BLaER1 (cell line): ENCODE results near the gene OLA1.
"Not testable (repeated sequence)": the region's sequence is repeated elsewhere in the genome, so short reads cannot be mapped to it uniquely, and the experiment has no call there.

Experiments used
- H3K27ac ChIP-seq: shearing (Covaris generic); formaldehyde crosslinking; 2 replicates; pipeline ENCODE4 v1.8.1; 2022
- H3K27me3 ChIP-seq: shearing (Covaris generic); formaldehyde crosslinking; 2 replicates; pipeline ENCODE4 v1.8.1; 2022
- H3K36me3 ChIP-seq: shearing (Covaris generic); formaldehyde crosslinking; 2 replicates; pipeline ENCODE4 v1.8.1; 2022
- H3K4me1 ChIP-seq: shearing (Covaris generic); formaldehyde crosslinking; 2 replicates; pipeline ENCODE4 v1.8.1; 2022
- H3K4me2 ChIP-seq: shearing (Covaris generic); formaldehyde crosslinking; 2 replicates; pipeline ENCODE4 v1.8.1; 2022
- H3K4me3 ChIP-seq: shearing (Covaris generic); formaldehyde crosslinking; 2 replicates; pipeline ENCODE4 v1.8.1; 2022
- H3K9ac ChIP-seq: shearing (Covaris generic); formaldehyde crosslinking; 2 replicates; pipeline ENCODE4 v1.8.1; 2022
- H3K9me3 ChIP-seq: shearing (Covaris generic); formaldehyde crosslinking; 2 replicates; pipeline ENCODE4 v1.8.1; 2022
- H4K20me1 ChIP-seq: shearing (Covaris generic); formaldehyde crosslinking; 2 replicates; pipeline ENCODE4 v1.8.1; 2022
- Cebpa-rat ChIP-seq: shearing (Covaris generic); IDR thresholded peaks from 2 replicates; pipeline ENCODE4 v1.8.1; 2022

Gene OLA1

DNA sequence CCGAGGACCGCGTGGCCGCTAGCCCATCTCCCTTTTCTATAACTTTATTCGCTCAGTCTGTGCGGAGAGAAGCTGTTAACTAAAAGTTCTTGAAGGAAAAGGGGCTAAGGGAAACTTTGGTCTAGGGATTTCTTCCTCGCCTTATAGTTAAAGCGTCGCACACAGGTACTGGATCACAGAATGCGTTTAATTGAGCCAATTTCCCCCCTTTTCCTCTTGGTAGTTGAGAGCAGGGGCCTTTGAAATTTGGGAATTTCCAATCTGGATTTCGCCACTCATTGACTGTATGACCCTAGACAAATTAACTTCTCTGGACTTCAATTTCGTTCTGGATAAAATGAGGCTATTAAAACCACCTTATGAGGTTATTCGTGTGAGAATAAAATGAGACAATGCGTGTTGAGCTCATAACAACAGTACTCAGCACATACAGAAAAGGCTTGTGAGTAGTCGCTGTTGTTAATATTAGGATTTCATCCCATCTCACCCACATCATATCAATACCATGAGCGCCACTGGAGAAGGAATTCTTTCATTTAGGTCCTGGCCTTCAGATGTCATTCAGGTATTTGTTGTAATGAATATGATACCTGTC is 763 bp upstream of the OLA1 start:
- Histone ChIP-seq H3K9me3 (no peaks in the 10 kb centered on the region), H3K9ac (peak overlapping the region; percentile 94), H3K4me1 (peaks cover 19% of the 10 kb centered on the region), H3K36me3 (peaks cover 23% of the 10 kb centered on the region), H3K4me3 (peak overlapping the region; percentile 93), H3K27me3 (no peaks in the 10 kb centered on the region), H4K20me1 (peaks cover 34% of the 10 kb centered on the region), H3K4me2 (peak overlapping the region; percentile 87), H3K27ac (peak overlapping the region; percentile 93)
- TF ChIP-seq Cebpa-rat = no peak

GRCh38 chr2:174247474-174248186 is 702 bp downstream of the OLA1 start:
- H3K4me2 ChIP-seq = peak overlapping the region; percentile 88
- H3K27me3 ChIP-seq = no peaks in the 10 kb centered on the region
- peak overlapping the region; percentile 94 for H3K9ac ChIP-seq
- no peaks in the 10 kb centered on the region for H3K9me3 ChIP-seq
- H3K27ac ChIP-seq = peak overlapping the region; percentile 93
- peak overlapping the region; percentile 93 for H3K4me3 ChIP-seq
- peaks cover 38% of the 10 kb centered on the region for H3K36me3 ChIP-seq
- H4K20me1 ChIP-seq = peaks cover 48% of the 10 kb centered on the region
- TF ChIP-seq Cebpa-rat = no peak
- H3K4me1 ChIP-seq = peaks cover 19% of the 10 kb centered on the region

GRCh38 chr2:174246944-174247381 is 1.4 kb downstream of the OLA1 start:
- peak overlapping the region; percentile 94 for H3K9ac ChIP-seq
- peak overlapping the region; percentile 88 for H3K4me2 ChIP-seq
- H3K27me3 ChIP-seq = no peaks in the 10 kb centered on the region
- no peak overlapping the region for H3K27ac ChIP-seq
- H4K20me1 ChIP-seq = peaks cover 55% of the 10 kb centered on the region
- peaks cover 44% of the 10 kb centered on the region for H3K36me3 ChIP-seq
- no peaks in the 10 kb centered on the region for H3K9me3 ChIP-seq
- no peak for TF ChIP-seq Cebpa-rat
- H3K4me1 ChIP-seq = peaks cover 19% of the 10 kb centered on the region
- H3K4me3 ChIP-seq = peak overlapping the region; percentile 93

- H3K9ac ChIP-seq, H3K4me2 ChIP-seq, H3K9me3 ChIP-seq, H3K27me3 ChIP-seq, H3K27ac ChIP-seq, H3K4me3 ChIP-seq: not testable (repeated sequence)
- Histone ChIP-seq H4K20me1 (peaks cover 68% of the 10 kb centered on the region), H3K36me3 (peaks cover 58% of the 10 kb centered on the region), H3K4me1 (peaks cover 19% of the 10 kb centered on the region)
These were observed 2.7 kb downstream of the OLA1 start for GRCh38 chr2:174245628-174246027.

DNA sequence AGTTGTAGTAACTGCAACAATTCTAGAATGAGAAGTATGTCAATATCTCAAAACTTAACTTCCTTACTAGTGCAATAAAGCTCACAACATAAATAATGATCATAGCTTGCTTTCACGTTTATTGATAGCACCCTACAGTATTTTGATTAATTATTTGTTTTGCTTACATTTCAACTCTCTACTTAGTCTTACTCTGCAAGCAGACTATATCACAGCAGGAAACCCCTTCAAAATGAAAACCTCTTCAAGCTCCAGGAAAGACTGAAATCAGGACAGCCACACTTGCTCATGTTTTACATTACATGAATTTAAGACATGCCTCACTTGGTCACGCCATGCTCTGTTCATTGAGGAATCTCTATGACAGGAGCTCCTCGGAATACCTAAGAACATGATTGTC is 3.3 kb downstream of the OLA1 start:
- H3K9ac ChIP-seq = no peak overlapping the region
- H3K4me1 ChIP-seq = peaks cover 19% of the 10 kb centered on the region
- no peak overlapping the region for H3K27ac ChIP-seq
- no peaks in the 10 kb centered on the region for H3K27me3 ChIP-seq
- peaks cover 74% of the 10 kb centered on the region for H4K20me1 ChIP-seq
- no peak overlapping the region for H3K4me3 ChIP-seq
- TF ChIP-seq Cebpa-rat = no peak
- no peaks in the 10 kb centered on the region for H3K9me3 ChIP-seq
- H3K4me2 ChIP-seq = no peak overlapping the region
- H3K36me3 ChIP-seq = peaks cover 61% of the 10 kb centered on the region

GRCh38 chr2:174243812-174244211 is 4.5 kb downstream of the OLA1 start:
- Histone ChIP-seq H3K27ac (no peak overlapping the region), H3K9ac (no peak overlapping the region), H3K4me2 (no peak overlapping the region), H4K20me1 (peaks cover 86% of the 10 kb centered on the region), H3K36me3 (peaks cover 62% of the 10 kb centered on the region), H3K9me3 (no peaks in the 10 kb centered on the region), H3K27me3 (no peaks in the 10 kb centered on the region), H3K4me3 (no peak overlapping the region), H3K4me1 (peaks cover 15% of the 10 kb centered on the region)
- no peak for TF ChIP-seq Cebpa-rat

- no peaks in the 10 kb centered on the region for H3K27me3 ChIP-seq
- H3K36me3 ChIP-seq = peaks cover 75% of the 10 kb centered on the region
- H3K9me3 ChIP-seq = no peaks in the 10 kb centered on the region
- no peak overlapping the region for H3K27ac ChIP-seq
- no peak overlapping the region for H3K9ac ChIP-seq
- no peaks in the 10 kb centered on the region for H3K4me1 ChIP-seq
- no peak overlapping the region for H3K4me3 ChIP-seq
- H4K20me1 ChIP-seq = peaks cover 100% of the 10 kb centered on the region
- H3K4me2 ChIP-seq = no peak overlapping the region
- no peak for TF ChIP-seq Cebpa-rat
These were observed 8.2 kb downstream of the OLA1 start for GRCh38 chr2:174240097-174240496.

DNA sequence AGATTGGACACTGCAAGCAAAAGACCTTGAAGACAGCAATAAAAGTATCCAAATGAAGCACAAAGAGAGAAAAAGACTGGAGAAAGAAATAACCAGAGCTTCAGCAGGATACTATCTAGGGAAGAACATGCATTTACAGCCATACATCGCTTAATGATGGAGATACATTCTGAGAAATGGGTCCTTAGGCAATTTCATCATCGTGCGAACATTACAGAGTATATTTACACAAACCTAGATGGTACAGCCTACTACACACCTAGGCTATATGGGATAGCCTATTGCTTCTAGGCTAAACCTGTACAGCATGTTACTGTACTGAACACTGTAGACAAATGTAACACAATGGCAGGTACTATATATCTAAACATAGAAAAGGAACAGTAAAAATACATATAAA is 11.9 kb downstream of the OLA1 start:
- TF ChIP-seq Cebpa-rat = no peak
- Histone ChIP-seq H3K4me3 (no peak overlapping the region), H3K27ac (no peak overlapping the region), H3K4me2 (no peak overlapping the region), H3K9ac (no peak overlapping the region), H3K9me3 (peaks cover 3% of the 10 kb centered on the region; the same call in 1 of the 2 replicates), H3K27me3 (no peaks in the 10 kb centered on the region), H4K20me1 (peaks cover 100% of the 10 kb centered on the region), H3K36me3 (peaks cover 54% of the 10 kb centered on the region), H3K4me1 (peaks cover 6% of the 10 kb centered on the region; the same call in 1 of the 2 replicates)

GRCh38 chr2:174235680-174236079 is 12.7 kb downstream of the OLA1 start:
- H3K27me3 ChIP-seq = no peaks in the 10 kb centered on the region
- no peak overlapping the region for H3K27ac ChIP-seq
- no peak overlapping the region for H3K4me3 ChIP-seq
- no peak for TF ChIP-seq Cebpa-rat
- H4K20me1 ChIP-seq = peaks cover 100% of the 10 kb centered on the region
- peaks cover 46% of the 10 kb centered on the region for H3K36me3 ChIP-seq
- peaks cover 3% of the 10 kb centered on the region; the same call in 1 of the 2 replicates for H3K9me3 ChIP-seq
- H3K4me2 ChIP-seq = no peak overlapping the region
- peaks cover 6% of the 10 kb centered on the region; the same call in 1 of the 2 replicates for H3K4me1 ChIP-seq
- H3K9ac ChIP-seq = no peak overlapping the region

GRCh38 chr2:174233771-174234275 is 14.5 kb downstream of the OLA1 start:
- Histone ChIP-seq H3K4me2 (no peak overlapping the region), H3K4me1 (peaks cover 6% of the 10 kb centered on the region; the same call in 1 of the 2 replicates), H3K9ac (no peak overlapping the region), H3K27me3 (no peaks in the 10 kb centered on the region), H4K20me1 (peaks cover 94% of the 10 kb centered on the region), H3K27ac (no peak overlapping the region), H3K4me3 (no peak overlapping the region), H3K9me3 (peaks cover 3% of the 10 kb centered on the region; the same call in 1 of the 2 replicates), H3K36me3 (peaks cover 49% of the 10 kb centered on the region)
- TF ChIP-seq Cebpa-rat = no peak
